HUES48 (cell line): Measurements from ENCODE around the gene PDLIM1.

ENCODE experiments used
- H3K27ac ChIP-seq: one replicate; pipeline ENCODE4 v1.7.0; 2013; ENCODE audit warnings: low read depth, low read length, inconsistent platforms
- H3K27me3 ChIP-seq: 2 replicates; pipeline ENCODE4 v1.6.1; 2013; ENCODE audit warnings: mild to moderate bottlenecking, low read length; ENCODE audit not compliant: control insufficient read depth, insufficient read depth
- H3K36me3 ChIP-seq: 2 replicates; pipeline ENCODE4 v1.6.1; 2013; ENCODE audit warnings: low read length; ENCODE audit not compliant: control insufficient read depth, insufficient read depth
- H3K4me1 ChIP-seq: 2 replicates; pipeline ENCODE4 v1.6.1; 2013; ENCODE audit warnings: mild to moderate bottlenecking, low read length; ENCODE audit not compliant: control insufficient read depth, insufficient read depth
- H3K4me3 ChIP-seq: 2 replicates; pipeline ENCODE4 v1.5.1; 2013; ENCODE audit warnings: mild to moderate bottlenecking, low read depth, low read length
- H3K9ac ChIP-seq: 2 replicates; pipeline ENCODE4 v1.6.1; 2013; ENCODE audit warnings: mild to moderate bottlenecking, low read depth, low read length, moderate library complexity
- H3K9me3 ChIP-seq: 2 replicates; pipeline ENCODE4 v1.6.1; 2013; ENCODE audit warnings: low read length; ENCODE audit not compliant: control insufficient read depth, insufficient read depth

The PDLIM1 gene

DNA sequence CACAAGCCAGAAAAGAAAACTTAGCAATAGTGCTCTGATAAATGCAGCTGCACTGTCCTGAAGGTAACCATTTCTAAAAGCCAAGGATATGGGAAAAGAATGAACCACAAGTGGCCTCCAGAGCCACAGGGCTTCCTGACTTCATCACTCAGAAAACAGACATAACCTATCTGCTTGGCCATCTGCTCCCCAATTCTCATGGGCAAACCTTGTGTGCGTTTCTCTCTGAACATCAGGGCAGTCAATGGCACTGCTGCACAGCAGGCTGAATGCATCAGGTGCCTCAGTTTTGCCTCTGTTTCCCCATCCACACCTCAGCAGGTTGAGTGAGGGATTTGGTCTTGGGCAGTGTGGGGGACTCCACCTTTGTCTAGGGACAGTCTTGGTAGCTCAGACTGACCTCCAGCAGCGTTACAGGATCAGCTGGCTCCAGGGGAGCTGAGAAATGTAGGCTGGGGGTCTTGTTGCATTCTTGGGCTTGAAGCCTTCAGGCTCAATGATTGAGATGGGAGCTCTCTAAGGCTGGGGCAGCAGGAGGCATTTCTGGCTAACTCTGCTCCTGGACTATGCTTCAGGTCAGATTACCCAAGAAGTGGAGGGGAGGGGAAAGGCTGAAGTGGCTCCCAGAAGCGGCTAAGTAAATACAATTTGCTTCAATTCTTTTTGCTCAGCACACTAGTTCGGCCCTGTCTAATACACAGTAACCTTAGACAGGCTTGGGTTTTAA lies 23.6 kb upstream of the PDLIM1 start:
- Histone ChIP-seq H3K9ac (no peak overlapping the region), H3K27ac (no peak overlapping the region), H3K36me3 (peaks cover 17% of the 10 kb centered on the region; the same call in 1 of the 2 replicates), H3K9me3 (no peaks in the 10 kb centered on the region), H3K27me3 (no peaks in the 10 kb centered on the region), H3K4me1 (peaks cover 30% of the 10 kb centered on the region), H3K4me3 (no peak overlapping the region)

- H3K4me1 ChIP-seq: peaks cover 34% of the 10 kb centered on the region
- H3K36me3 ChIP-seq: peaks cover 16% of the 10 kb centered on the region; the same call in 1 of the 2 replicates
Measured at GRCh38 chr10:95312986-95313495, 22.2 kb upstream of the PDLIM1 start.

DNA sequence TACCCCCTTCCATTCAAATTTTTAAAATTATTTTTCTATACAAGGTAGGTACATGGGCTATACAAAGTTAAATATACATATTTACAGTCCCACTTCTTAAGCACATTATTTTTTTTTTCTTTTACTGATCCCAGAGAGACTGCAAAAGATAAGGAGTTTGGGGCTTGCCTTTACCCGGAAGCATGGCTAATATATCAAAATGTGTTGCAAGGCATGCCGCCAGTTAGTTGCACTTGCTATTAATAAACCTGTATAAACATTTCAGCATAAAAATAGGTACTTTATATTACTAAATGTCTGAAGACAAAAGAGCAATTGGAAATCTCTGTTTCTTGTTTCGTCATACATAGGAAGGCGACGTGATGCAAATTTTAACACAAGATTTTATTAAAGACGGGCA lies 21.5 kb upstream of the PDLIM1 start:
- peaks cover 34% of the 10 kb centered on the region for H3K4me1 ChIP-seq
- H3K27me3 ChIP-seq: no peaks in the 10 kb centered on the region
- no peak overlapping the region for H3K4me3 ChIP-seq
- no peak overlapping the region for H3K9ac ChIP-seq
- H3K27ac ChIP-seq: no peak overlapping the region
- no peaks in the 10 kb centered on the region for H3K9me3 ChIP-seq
- peaks cover 15% of the 10 kb centered on the region; the same call in 1 of the 2 replicates for H3K36me3 ChIP-seq

More at GRCh38 chr10:95312986-95313495, 22.2 kb upstream of the PDLIM1 start:
- no peaks in the 10 kb centered on the region for H3K9me3 ChIP-seq
- no peak overlapping the region for H3K4me3 ChIP-seq
- H3K27me3 ChIP-seq: no peaks in the 10 kb centered on the region
- H3K27ac ChIP-seq: no peak overlapping the region
- no peak overlapping the region for H3K9ac ChIP-seq

GRCh38 chr10:95309958-95310357 lies 19.2 kb upstream of the PDLIM1 start:
- Histone ChIP-seq H3K9me3 (no peaks in the 10 kb centered on the region), H3K27me3 (no peaks in the 10 kb centered on the region), H3K36me3 (peaks cover 11% of the 10 kb centered on the region; the same call in 1 of the 2 replicates), H3K27ac (no peak overlapping the region), H3K4me1 (peaks cover 34% of the 10 kb centered on the region), H3K4me3 (no peak overlapping the region), H3K9ac (no peak overlapping the region)

DNA sequence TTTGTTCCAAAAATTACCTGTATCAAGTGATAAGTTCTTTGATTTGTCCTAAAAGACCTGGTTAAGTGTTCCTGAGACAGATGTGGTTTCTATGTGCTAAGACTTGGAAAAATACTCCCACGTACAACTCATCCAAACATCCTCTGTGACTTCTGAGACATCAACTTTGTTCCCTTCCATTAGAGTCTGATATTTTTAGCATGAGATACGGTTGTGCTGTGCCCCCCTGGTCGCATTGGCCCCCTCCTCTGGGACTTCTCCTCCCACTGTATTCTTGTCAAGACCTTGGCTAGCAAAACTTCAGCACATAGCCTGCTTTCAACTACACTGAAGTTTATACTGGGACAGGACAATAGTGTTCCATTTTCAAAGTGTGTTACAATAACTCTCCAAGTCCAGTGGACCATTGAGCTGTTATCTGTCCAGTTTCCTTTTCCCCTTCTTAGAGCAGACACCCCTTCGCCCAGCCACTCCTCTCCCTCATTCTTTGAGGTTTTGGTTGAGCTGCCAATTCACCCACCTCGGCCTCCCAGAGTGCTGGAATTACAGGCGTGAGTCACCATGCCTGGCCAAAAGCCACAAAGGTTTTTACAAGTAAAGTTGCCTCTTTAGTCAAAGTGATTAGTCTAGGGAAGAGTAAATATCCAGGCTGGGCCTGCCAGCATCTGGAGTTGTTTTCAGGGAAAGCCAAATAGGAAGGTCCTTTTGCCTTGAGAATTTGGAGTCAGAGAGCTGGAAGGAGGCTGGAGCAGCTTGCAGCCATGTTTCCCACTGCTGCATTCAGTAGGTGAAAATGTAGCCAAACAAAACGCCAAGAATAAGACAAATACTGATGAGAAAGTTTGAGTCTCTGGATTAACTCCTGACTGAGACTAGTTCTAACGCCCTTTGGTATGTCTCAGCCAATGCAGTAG lies 17.8 kb upstream of the PDLIM1 start:
- Histone ChIP-seq H3K36me3 (no peaks in the 10 kb centered on the region), H3K4me3 (no peak overlapping the region), H3K27ac (peak overlapping the region; percentile 84), H3K9ac (no peak overlapping the region), H3K9me3 (no peaks in the 10 kb centered on the region), H3K27me3 (no peaks in the 10 kb centered on the region), H3K4me1 (peaks cover 45% of the 10 kb centered on the region)

DNA sequence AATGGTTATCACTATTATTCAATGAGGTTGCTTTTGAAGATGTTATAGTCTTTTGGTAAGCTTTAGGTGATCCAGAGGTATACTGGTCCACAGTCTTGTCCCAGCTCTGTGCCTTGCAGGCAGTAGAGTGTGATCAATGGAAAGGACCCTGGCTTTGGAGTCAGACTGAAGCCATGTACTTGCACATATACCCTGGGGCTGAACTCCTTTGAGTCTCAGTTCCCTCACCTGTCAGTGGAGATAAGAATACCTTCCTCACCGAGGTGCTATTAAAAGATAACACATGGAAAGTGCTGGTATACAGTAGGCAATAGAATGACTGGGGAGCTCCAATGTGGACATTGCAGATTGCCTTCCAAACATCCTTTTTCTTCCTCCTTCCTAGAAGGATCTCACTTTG lies 16.0 kb upstream of the PDLIM1 start:
- no peak overlapping the region for H3K27ac ChIP-seq
- no peaks in the 10 kb centered on the region for H3K36me3 ChIP-seq
- H3K4me1 ChIP-seq: peaks cover 29% of the 10 kb centered on the region
- H3K4me3 ChIP-seq: no peak overlapping the region
- H3K9me3 ChIP-seq: no peaks in the 10 kb centered on the region
- peaks cover 3% of the 10 kb centered on the region; the same call in 1 of the 2 replicates for H3K27me3 ChIP-seq
- H3K9ac ChIP-seq: no peak overlapping the region

DNA sequence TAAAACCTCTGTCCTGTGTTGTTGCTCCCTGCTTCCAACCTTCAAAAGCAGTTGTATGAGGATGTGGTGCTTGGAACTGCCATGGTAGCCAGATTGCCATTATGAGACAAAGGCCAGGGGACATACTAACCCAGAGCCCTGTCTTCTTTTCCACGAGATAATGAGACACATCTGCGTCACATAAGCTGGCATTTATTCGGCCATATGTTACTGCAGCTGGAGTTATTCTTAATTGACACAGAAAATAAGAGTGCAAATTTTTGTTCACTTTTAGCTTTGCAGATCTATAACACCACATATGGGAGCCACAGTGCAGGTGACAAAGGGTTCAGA lies 15.5 kb upstream of the PDLIM1 start:
- Histone ChIP-seq H3K4me3 (no peak overlapping the region), H3K27ac (no peak overlapping the region), H3K9me3 (no peaks in the 10 kb centered on the region), H3K9ac (no peak overlapping the region), H3K36me3 (no peaks in the 10 kb centered on the region), H3K27me3 (peaks cover 3% of the 10 kb centered on the region; the same call in 1 of the 2 replicates), H3K4me1 (peaks cover 28% of the 10 kb centered on the region)

- no peak overlapping the region for H3K27ac ChIP-seq
- H3K36me3 ChIP-seq: no peaks in the 10 kb centered on the region
- H3K4me3 ChIP-seq: no peak overlapping the region
- peaks cover 27% of the 10 kb centered on the region for H3K4me1 ChIP-seq
- H3K9ac ChIP-seq: no peak overlapping the region
- peaks cover 3% of the 10 kb centered on the region; the same call in 1 of the 2 replicates for H3K27me3 ChIP-seq
- no peaks in the 10 kb centered on the region for H3K9me3 ChIP-seq
Measured at GRCh38 chr10:95305606-95306317, 15.0 kb upstream of the PDLIM1 start.

DNA sequence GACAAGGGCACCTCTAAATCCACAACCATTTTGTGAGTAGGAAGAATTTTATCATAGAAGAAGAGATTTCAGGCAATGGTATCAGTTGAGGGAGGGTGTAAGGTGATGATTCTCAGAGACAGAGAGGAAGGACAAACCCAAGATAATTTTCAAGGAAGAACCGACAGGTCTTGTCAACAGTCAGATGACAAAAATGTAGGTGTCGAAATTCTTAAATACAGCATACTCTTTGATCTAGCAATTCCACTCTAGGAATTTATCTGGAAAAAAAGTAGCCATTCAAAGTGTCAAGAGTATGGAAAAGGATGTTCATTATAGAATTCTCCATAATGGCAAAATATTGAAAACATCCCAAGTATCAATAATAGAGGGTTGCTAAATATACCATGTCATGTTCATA lies 14.2 kb upstream of the PDLIM1 start:
- peaks cover 3% of the 10 kb centered on the region; the same call in 1 of the 2 replicates for H3K27me3 ChIP-seq
- peaks cover 20% of the 10 kb centered on the region for H3K4me1 ChIP-seq
- H3K9ac ChIP-seq: no peak overlapping the region
- no peak overlapping the region for H3K4me3 ChIP-seq
- H3K27ac ChIP-seq: no peak overlapping the region
- no peaks in the 10 kb centered on the region for H3K9me3 ChIP-seq
- no peaks in the 10 kb centered on the region for H3K36me3 ChIP-seq

GRCh38 chr10:95304463-95304862 lies 13.7 kb upstream of the PDLIM1 start:
- no peak overlapping the region for H3K9ac ChIP-seq
- no peak overlapping the region for H3K27ac ChIP-seq
- no peak overlapping the region for H3K4me3 ChIP-seq
- no peaks in the 10 kb centered on the region for H3K36me3 ChIP-seq
- no peaks in the 10 kb centered on the region for H3K9me3 ChIP-seq
- H3K27me3 ChIP-seq: peaks cover 3% of the 10 kb centered on the region; the same call in 1 of the 2 replicates
- H3K4me1 ChIP-seq: peaks cover 20% of the 10 kb centered on the region
